Osteoblast (primary cell): ENCODE data around the gene TECPR2. TPM values are rescaled to one million over a fixed set of nuclear protein-coding genes. Genes with fewer than 3 reads are reported as not detected.
"Not testable (repeated sequence)": the region's sequence is repeated elsewhere in the genome, so short reads cannot be mapped to it uniquely, and the experiment has no call there.

Experiments used
- DNase-seq: peaks from one replicate; pipeline ENCODE4 v3.0.0; 2011; ENCODE audit warnings: low spot score, mixed read lengths; ENCODE audit not compliant: insufficient read length; ENCODE audit errors: missing footprints
- H2AFZ ChIP-seq: 2 replicates; pipeline ENCODE4 v1.6.0; 2011; ENCODE audit warnings: mild to moderate bottlenecking, low read length
- H3K27ac ChIP-seq: 2 replicates; pipeline ENCODE4 v1.5.1; 2011; ENCODE audit warnings: mild to moderate bottlenecking, low read depth, low read length, moderate library complexity
- H3K27me3 ChIP-seq: 2 replicates; pipeline ENCODE4 v1.6.0; 2012; ENCODE audit warnings: mild to moderate bottlenecking, control low read depth, inconsistent platforms, low read length, moderate library complexity; ENCODE audit not compliant: insufficient read depth
- H3K36me3 ChIP-seq: 2 replicates; pipeline ENCODE4 v1.5.1; 2011; ENCODE audit warnings: mild to moderate bottlenecking, low read length, control low read depth, moderate library complexity; ENCODE audit not compliant: insufficient read depth
- H3K4me1 ChIP-seq: 2 replicates; pipeline ENCODE4 v1.5.1; 2011; ENCODE audit warnings: mild to moderate bottlenecking, low read length, control low read depth, moderate library complexity; ENCODE audit not compliant: insufficient read depth
- H3K4me2 ChIP-seq: 2 replicates; pipeline ENCODE4 v1.6.0; 2011; ENCODE audit warnings: mild to moderate bottlenecking, low read length; ENCODE audit not compliant: insufficient read depth
- H3K4me3 ChIP-seq: fragments of 200-600 bp; sonication (generic); 3 replicates; pipeline ENCODE4 v1.5.1; 2012; ENCODE audit warnings: mild to moderate bottlenecking, low read length, inconsistent platforms; ENCODE audit not compliant: insufficient read depth
- H3K79me2 ChIP-seq: 2 replicates; pipeline ENCODE4 v1.6.0; 2012; ENCODE audit warnings: mild to moderate bottlenecking, low read length, control low read depth, inconsistent platforms; ENCODE audit not compliant: insufficient read depth
- H3K9me3 ChIP-seq: 2 replicates; pipeline ENCODE4 v1.5.1; 2011; ENCODE audit warnings: low read depth, low read length, control low read depth
- H4K20me1 ChIP-seq: 2 replicates; pipeline ENCODE4 v1.6.0; 2012; ENCODE audit warnings: mild to moderate bottlenecking, low read length, control low read depth; ENCODE audit not compliant: insufficient read depth
- total RNA-seq: library from RNA; depleted of rRNA; stranded (reverse); fragments of >200 nt; gene quantifications from 2 replicates; pipeline ENCODE4 v1.2.3, GENCODE V29; 2012
- TF ChIP-seq, protein P1 (sequence below): IDR thresholded peaks from 2 replicates; pipeline ENCODE4 v1.5.1; 2011; ENCODE audit warnings: mild to moderate bottlenecking, low read depth, low read length, moderate library complexity; ENCODE audit errors: extremely low read depth

Gene TECPR2
- total RNA-seq, 1 donor = 13.0 TPM

DNA sequence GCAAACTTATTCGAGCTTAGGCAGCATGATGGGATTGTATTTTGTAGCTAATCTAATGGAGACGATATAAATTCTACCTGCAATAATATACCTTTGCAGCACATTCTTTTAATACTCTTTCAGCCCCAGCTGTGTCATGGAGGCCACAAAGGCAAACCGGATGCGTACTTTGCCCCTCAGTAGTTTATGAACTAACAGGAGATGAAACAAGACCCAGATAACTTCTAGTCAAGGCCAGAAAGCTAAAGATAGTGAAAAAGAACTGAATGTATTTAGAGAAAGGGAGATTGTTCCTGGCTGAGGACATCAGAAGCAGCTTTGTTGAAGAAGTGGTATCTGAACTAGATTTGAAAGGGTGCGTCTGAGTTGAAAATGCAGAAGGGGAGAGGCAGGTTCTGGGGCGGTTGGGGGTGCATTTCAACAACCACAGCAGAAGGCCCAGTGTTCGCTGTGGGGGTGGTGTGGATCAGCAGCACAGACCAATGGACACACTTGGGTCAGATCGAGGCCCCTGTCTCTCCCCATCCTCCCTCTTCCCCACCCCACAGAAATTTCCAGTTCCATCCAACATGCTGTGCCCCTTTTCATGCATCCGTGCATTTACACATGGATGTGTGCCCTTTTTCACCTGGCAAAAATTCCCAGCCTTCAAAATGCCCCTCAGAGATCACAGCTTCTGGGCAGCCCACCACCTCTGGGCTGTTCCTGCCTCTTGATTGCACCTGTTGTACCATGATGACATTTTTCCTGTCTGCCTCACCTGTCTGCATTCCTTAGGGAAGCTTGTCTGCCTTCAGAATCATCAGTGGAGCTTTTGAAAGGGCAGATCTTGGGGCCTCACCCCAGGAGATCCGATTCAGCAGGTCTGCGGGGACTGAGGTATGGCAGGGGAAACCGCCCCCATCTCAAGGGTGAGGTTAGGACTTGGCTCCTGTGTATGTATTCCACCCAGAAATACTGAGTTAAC lies 41.0 kb upstream of the TECPR2 start:
- peaks cover 25% of the 10 kb centered on the region for H3K79me2 ChIP-seq
- H3K4me1 ChIP-seq = peaks cover 28% of the 10 kb centered on the region
- DNase-seq = no peak
- no peak overlapping the region for H3K27ac ChIP-seq
- H3K36me3 ChIP-seq = peaks cover 17% of the 10 kb centered on the region
- H3K4me3 ChIP-seq = no peak overlapping the region
- H4K20me1 ChIP-seq = no peaks in the 10 kb centered on the region
- TF ChIP-seq, protein P1, sequence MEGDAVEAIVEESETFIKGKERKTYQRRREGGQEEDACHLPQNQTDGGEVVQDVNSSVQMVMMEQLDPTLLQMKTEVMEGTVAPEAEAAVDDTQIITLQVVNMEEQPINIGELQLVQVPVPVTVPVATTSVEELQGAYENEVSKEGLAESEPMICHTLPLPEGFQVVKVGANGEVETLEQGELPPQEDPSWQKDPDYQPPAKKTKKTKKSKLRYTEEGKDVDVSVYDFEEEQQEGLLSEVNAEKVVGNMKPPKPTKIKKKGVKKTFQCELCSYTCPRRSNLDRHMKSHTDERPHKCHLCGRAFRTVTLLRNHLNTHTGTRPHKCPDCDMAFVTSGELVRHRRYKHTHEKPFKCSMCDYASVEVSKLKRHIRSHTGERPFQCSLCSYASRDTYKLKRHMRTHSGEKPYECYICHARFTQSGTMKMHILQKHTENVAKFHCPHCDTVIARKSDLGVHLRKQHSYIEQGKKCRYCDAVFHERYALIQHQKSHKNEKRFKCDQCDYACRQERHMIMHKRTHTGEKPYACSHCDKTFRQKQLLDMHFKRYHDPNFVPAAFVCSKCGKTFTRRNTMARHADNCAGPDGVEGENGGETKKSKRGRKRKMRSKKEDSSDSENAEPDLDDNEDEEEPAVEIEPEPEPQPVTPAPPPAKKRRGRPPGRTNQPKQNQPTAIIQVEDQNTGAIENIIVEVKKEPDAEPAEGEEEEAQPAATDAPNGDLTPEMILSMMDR = no peak
- H3K4me2 ChIP-seq = no peak overlapping the region
- no peaks in the 10 kb centered on the region for H3K27me3 ChIP-seq
- no peaks in the 10 kb centered on the region for H3K9me3 ChIP-seq
- no peak overlapping the region for H2AFZ ChIP-seq

DNA sequence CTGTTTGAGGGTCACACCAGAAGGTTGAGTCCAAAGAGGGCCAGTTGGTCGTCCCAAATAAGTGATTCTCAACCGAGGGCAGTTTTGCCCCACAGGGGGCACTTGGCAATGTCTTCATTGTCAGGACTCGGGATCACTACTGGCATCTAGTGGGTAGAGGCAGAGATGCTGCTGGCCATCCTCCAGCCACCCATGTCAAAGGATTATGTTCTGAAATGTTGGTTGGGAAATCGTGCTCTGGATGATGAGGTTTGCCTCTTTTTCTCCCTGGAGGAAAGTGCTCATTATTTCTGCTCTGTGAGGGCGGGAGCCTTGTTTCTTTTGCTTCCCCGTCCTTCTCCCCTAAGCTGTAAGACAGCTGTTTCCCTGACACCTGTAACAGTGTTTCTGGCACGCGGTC lies 39.6 kb upstream of the TECPR2 start:
- H3K27ac ChIP-seq = peak overlapping the region; percentile 52
- H3K4me1 ChIP-seq = peaks cover 20% of the 10 kb centered on the region
- no peaks in the 10 kb centered on the region for H3K27me3 ChIP-seq
- H3K79me2 ChIP-seq = peaks cover 25% of the 10 kb centered on the region
- peak overlapping the region; percentile 42 for H3K4me3 ChIP-seq
- H4K20me1 ChIP-seq = no peaks in the 10 kb centered on the region
- DNase-seq = peak; percentile 96
- peaks cover 20% of the 10 kb centered on the region for H3K36me3 ChIP-seq
- H2AFZ ChIP-seq = peak overlapping the region; percentile 60
- TF ChIP-seq, protein P1 = peak; percentile 92
- H3K4me2 ChIP-seq = peak overlapping the region; percentile 76
- H3K9me3 ChIP-seq = no peaks in the 10 kb centered on the region

DNA sequence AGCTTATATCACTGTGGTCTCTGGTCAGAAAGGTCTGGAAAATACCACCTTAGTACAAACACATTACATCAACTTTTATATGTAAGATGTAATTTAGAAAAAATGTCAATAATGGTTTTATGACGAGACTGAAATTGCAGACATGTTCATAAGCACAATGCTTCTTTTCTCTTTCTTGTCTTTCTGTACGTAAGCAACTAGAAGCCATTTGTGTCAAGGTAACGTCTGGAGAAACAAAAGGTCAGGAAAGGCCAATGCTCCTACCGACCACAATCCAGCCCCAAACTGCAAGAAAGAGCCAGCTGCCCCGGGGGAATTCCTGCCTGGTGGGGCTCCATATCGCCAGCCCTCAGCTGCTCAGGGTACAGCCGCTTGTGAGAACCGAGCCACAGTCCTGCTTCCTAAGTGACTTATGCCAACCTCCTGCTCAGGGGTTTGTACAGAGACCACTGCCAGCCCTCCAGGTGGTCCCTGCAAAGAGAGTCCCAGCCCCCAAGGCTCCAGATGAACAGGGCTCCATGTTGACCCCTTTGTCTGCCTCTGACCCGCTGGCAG lies 36.9 kb upstream of the TECPR2 start:
- H3K36me3 ChIP-seq = peaks cover 20% of the 10 kb centered on the region
- TF ChIP-seq, protein P1 = no peak
- H3K4me3 ChIP-seq = no peak overlapping the region
- no peak for DNase-seq
- H3K27ac ChIP-seq = no peak overlapping the region
- H3K27me3 ChIP-seq = no peaks in the 10 kb centered on the region
- H3K4me1 ChIP-seq = peaks cover 7% of the 10 kb centered on the region
- H2AFZ ChIP-seq = no peak overlapping the region
- no peaks in the 10 kb centered on the region for H3K9me3 ChIP-seq
- no peaks in the 10 kb centered on the region for H4K20me1 ChIP-seq
- H3K4me2 ChIP-seq = no peak overlapping the region
- peaks cover 6% of the 10 kb centered on the region for H3K79me2 ChIP-seq

DNA sequence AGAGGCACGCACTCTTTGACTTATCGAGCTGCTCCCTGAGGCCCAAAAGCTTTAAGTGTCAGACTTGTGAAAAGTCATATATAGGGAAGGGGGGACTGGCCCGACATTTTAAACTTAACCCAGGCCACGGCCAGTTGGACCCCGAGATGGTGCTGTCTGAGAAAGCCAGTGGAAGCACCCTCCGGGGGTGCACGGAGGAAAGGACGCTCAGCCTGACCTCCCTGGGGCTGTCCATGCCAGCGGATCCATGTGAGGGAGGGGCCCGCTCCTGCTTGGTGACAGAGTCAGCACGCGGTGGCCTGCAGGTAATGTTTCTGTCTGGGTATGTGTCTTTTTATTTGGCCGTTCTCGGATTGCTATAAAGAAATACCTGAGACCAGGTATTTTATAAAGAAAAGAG lies 36.2 kb upstream of the TECPR2 start:
- Histone ChIP-seq H3K79me2 (peaks cover 3% of the 10 kb centered on the region), H3K27me3 (no peaks in the 10 kb centered on the region), H3K4me3 (no peak overlapping the region), H3K27ac (no peak overlapping the region), H3K4me2 (no peak overlapping the region), H4K20me1 (no peaks in the 10 kb centered on the region), H3K4me1 (peaks cover 7% of the 10 kb centered on the region), H3K36me3 (peaks cover 21% of the 10 kb centered on the region), H2AFZ (no peak overlapping the region), H3K9me3 (no peaks in the 10 kb centered on the region)
- DNase-seq = no peak
- TF ChIP-seq, protein P1 = no peak

DNA sequence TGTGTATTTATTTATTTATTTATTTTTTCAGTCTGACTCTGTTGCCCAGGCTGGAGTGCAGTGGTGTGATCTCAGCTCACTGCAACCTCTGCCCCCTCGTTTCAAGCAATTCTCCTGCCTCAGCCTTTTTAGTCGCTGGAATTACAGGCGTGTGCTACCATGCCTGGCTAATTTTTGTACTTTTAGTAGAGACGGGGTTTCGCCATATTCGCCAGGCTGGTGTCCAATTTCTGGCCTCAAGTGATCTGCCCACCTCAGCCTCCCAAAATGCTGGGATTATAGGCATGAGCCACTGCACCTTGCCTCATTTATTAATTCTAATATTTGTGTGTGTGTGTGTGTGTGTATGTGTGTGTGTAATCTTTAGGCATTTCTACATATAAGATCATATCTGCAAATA lies 33.4 kb upstream of the TECPR2 start:
- not testable (repeated sequence) for H3K4me2 ChIP-seq, H3K4me3 ChIP-seq, H3K9me3 ChIP-seq, H3K27me3 ChIP-seq, H3K4me1 ChIP-seq, H3K79me2 ChIP-seq, DNase-seq, H2AFZ ChIP-seq, H4K20me1 ChIP-seq, H3K27ac ChIP-seq
- H3K36me3 ChIP-seq = peaks cover 29% of the 10 kb centered on the region
